AG04449 (cell line): ENCODE data around the gene NAT8.
"Not testable (repeated sequence)": the region's sequence is repeated elsewhere in the genome, so short reads cannot be mapped to it uniquely, and the experiment has no call there.

Experiments
- CTCF ChIA-PET: fragments of 350-600 bp; formaldehyde crosslinking; extraction: SDS; loops from one replicate; lab custom pipeline; 2021; ENCODE audit warnings: antibody characterized with exemption; lab: Yijun Ruan, JAX
- POLR2A ChIA-PET: fragments of 400-600, 350-600 bp; formaldehyde crosslinking; extraction: SDS; loops from one replicate; lab custom pipeline; 2020; ENCODE audit warnings: antibody characterized with exemption, inconsistent platforms; lab: Yijun Ruan, JAX
- DNase-seq: peaks from one replicate; pipeline ENCODE4 v3.0.0-alpha.2; 2010; ENCODE audit warnings: low read depth, low spot score
- H3K4me3 ChIP-seq: 2 replicates; pipeline ENCODE4 v1.5.1; 2011; ENCODE audit warnings: low read depth, mild to moderate bottlenecking, control low read depth, low read length
- TF ChIP-seq, protein P1 (sequence below): IDR thresholded peaks from one replicate; pipeline ENCODE4 v1.5.1; 2011; ENCODE audit warnings: mild to moderate bottlenecking, moderate library complexity, low read length, control low read depth, inconsistent platforms; ENCODE audit not compliant: insufficient read depth; ENCODE audit errors: missing control alignments

The NAT8 gene, protein sequence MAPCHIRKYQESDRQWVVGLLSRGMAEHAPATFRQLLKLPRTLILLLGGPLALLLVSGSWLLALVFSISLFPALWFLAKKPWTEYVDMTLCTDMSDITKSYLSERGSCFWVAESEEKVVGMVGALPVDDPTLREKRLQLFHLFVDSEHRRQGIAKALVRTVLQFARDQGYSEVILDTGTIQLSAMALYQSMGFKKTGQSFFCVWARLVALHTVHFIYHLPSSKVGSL

DNA sequence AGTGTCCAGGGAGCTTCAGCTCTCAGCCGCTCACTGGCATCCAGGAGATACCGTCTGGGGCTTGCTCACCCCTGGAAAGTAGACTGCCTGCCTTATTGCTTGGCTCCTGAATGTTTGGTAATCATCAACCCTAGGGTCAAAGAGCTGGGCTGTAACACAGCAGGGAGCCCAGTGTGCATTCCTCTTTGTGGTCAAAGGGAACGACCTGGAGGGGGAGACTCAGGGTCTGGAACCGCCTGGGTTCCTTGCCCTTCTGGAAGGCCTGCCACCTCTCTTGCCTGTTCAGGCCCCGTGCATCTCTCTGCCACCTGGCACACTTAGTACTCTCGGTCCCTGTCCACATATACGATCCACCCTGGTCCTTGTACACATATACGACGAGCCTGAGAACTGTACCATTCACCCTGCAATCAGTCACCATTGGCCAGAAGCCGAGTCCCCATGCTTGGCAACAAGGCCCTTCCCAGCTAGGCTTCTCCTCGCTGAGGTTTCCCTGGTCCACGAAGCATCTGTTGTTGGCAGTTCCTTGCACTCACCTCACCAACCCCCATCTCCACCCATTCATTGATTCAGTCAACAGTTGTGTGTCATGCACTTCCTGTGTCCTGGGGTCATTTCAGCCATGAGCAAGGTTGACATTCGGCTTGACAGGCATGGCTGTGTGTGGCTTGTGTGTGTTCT is at the start of gene NAT8:
Gene NAT8, minus strand, starts transcription at position 85 of the 681 bp plus-strand sequence. CDS start 794 bp downstream, outside the sequence.
- no peak within 1 kb of the TSS for H3K4me3 ChIP-seq
- no peak for DNase-seq
- CTCF ChIA-PET, result no interaction called here
- POLR2A ChIA-PET, result no interaction called here
- TF ChIP-seq, protein P1, sequence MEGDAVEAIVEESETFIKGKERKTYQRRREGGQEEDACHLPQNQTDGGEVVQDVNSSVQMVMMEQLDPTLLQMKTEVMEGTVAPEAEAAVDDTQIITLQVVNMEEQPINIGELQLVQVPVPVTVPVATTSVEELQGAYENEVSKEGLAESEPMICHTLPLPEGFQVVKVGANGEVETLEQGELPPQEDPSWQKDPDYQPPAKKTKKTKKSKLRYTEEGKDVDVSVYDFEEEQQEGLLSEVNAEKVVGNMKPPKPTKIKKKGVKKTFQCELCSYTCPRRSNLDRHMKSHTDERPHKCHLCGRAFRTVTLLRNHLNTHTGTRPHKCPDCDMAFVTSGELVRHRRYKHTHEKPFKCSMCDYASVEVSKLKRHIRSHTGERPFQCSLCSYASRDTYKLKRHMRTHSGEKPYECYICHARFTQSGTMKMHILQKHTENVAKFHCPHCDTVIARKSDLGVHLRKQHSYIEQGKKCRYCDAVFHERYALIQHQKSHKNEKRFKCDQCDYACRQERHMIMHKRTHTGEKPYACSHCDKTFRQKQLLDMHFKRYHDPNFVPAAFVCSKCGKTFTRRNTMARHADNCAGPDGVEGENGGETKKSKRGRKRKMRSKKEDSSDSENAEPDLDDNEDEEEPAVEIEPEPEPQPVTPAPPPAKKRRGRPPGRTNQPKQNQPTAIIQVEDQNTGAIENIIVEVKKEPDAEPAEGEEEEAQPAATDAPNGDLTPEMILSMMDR, result no peak

DNA sequence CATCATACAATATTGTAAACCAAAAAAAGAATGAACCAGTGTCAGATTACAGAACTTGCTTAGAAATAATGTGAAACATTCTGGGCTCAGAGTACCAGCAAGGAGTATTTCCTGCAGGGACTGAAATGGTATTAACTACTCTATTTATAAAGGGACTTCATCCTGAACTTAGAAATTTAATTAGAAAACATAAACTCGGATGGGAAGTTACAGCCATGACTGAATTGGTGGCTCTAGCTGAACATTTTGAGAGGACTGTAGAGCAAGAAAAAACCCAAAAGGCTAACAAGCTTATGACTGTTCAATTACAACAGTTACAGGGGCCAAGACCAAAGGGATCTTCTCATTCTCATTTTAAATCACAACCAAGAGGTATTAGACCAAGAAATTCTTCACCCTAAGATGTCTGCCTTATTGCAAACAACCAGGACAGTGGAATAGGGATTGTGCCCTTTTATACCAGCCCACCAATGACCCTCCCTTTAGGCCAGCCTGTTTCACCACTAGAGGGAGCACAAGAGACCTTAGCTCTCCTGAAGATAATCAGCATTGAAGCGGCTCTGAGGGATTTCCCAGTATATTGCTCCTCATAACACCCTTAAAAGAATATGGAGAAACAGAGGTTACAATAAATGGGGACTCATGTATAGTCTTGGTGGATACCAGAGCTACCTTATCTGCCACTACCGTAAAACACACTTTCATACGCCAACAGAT is 48.3 kb upstream of the NAT8 start:
- H3K4me3 ChIP-seq, POLR2A ChIA-PET, DNase-seq: not testable (repeated sequence)
- CTCF ChIA-PET, result interaction anchor here (1.8 to 2.1 kb wide), 2 partner anchors 9 kb away, joined by 4 to 6 read pairs; no protein-coding TSS in a partner anchor
- TF ChIP-seq, protein P1, result peak; percentile 41

DNA sequence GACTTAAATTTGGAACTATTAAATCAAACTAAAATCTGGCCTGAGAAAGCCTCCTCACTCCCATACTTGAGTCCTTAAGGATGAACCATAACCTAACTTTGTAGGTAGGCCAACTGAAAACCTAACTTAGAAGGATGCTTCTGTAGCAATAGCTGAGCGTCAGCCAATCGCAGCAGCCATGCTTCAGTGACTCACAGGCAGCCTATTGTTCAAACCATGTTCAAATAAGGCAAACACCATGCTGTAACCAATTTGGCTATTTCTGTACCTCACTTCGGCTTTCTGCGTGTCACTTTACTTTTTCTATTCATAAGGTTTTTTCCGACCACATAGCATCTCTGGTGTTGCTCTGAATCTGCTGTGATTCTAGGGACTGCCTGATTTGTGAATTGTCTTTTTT is 46.3 kb upstream of the NAT8 start:
- CTCF ChIA-PET, POLR2A ChIA-PET, H3K4me3 ChIP-seq, DNase-seq: not testable (repeated sequence)

DNA sequence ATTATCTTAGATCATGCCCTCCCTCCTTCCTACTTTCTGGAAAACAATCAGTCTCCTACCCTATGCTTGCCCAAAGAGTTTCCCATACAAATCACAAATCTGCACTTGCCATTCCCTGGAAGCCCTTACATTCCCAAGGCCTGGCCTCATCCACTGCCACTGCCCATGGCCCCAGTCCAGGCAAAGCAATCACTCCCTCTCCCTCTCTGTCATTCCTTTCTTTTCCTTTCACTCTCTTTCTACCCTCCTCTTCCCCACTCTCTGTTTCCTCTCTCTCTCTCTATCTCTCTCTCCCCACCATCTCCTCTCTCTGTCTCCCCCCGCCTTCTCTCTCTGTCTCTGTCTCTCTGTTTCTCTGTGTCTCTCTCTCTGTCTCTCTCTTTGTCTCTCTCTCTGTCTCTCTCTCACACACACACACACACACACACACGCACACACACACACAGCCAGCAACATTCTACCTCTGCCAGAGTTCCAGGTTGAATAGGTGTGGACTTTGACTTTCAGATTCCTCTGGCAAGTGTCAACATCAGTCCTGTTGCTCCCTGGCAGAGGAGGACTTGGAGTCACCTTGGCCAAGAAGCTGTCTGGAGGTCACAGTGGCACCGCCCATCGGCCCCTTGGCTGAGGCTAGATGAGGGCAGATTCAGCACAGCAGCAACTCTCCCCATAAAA is 43.7 kb upstream of the NAT8 start:
- POLR2A ChIA-PET, result no interaction called here
- TF ChIP-seq, protein P1, result no peak
- H3K4me3 ChIP-seq, result no peak overlapping the region
- no peak for DNase-seq
- CTCF ChIA-PET, result no interaction called here

DNA sequence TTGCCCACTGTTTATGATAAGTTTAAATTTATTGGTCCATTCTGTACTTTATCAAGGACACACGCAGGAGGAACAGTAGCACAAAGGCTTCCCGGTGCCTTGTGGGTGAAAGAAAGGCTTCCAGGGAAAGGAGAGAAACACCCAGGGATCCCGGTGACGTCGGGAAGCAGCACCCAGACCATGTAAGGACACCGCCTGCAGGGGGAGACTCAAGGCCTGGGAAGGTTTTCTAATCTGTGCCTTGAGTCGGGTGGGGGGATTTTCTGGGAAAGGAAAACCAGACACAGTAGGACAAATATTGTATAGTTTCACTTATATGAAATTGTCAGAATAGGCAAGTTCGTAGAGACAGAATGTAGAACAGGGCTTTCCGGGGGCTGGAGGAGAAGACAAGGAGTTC is 42.7 kb upstream of the NAT8 start:
- POLR2A ChIA-PET, DNase-seq, H3K4me3 ChIP-seq, CTCF ChIA-PET: not testable (repeated sequence)

DNA sequence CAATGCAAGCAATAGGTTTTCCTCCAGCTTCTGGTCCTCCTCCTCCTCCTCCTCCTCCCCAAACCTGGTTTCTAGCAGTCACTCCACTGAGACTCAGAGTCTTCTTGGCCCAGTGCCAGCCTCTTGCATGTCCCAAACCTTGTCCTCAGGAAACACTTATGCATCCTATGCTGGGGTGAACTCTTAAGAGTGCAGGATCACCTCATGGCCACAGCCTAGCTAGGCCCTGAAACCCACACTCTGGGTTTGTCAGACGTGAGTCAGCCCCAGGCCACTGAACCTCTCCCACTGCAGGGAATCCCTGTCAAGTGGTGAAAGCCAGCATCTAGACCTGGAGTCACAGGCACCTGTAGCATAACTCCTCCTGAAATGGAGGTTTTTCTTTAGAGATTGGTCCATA is 42.1 kb upstream of the NAT8 start:
- POLR2A ChIA-PET, DNase-seq, H3K4me3 ChIP-seq, CTCF ChIA-PET: not testable (repeated sequence)

DNA sequence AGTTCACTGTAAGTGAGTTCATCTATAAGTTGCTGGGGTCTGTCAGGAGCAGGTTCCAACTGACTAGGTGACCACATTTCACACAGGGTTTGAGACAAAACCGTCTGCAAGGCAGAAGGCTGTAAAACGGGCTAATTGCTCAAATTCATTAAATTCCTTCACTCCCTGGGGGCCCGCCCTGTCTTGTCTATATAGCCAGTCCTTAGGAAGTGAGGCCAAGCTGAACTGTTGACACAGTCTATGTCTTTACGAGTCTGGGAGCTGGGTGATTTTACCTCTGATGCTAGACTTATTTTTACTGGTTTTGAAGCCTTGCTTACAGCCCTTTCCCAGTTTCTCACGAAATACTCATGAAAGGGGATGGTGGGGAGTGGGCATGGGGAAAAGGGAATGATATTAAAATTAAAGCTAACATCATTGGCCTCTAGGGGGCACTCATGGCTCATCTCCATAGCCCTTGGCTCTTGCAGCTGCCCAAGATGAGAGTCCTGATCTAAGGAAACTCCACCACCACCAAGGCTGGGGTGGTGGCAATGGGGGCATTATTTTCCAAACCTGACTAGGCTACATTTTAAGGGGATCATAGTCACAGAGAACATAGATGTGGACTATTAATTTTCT is 37.8 kb upstream of the NAT8 start:
- POLR2A ChIA-PET, H3K4me3 ChIP-seq, DNase-seq: not testable (repeated sequence)
- TF ChIP-seq, protein P1, result peak; percentile 34
- CTCF ChIA-PET, result interaction anchor here (0.7 to 2.3 kb wide), 4 partner anchors 13 to 87 kb away, joined by 3 to 8 read pairs (median 4); no protein-coding TSS in a partner anchor

DNA sequence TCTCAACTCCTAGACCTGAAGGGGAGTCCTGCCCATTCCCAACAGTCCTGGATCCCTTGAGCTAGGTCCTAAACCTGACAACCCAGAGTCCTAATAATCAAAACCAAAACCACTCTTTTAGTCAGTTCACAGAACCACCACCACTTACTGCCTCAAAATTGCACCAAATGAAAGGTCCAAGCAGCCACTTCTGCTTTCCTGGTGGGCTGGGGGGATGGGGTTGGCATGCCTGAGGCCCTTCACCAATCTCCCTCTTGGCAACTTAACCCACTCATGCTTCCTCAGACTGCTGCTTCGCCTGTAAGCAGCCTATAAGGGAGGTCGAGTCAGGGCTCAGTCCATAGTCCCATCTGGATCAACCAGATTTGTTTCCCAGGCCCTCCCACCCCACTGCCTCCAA is 37.0 kb upstream of the NAT8 start:
- POLR2A ChIA-PET, result not testable (repeated sequence)

DNA sequence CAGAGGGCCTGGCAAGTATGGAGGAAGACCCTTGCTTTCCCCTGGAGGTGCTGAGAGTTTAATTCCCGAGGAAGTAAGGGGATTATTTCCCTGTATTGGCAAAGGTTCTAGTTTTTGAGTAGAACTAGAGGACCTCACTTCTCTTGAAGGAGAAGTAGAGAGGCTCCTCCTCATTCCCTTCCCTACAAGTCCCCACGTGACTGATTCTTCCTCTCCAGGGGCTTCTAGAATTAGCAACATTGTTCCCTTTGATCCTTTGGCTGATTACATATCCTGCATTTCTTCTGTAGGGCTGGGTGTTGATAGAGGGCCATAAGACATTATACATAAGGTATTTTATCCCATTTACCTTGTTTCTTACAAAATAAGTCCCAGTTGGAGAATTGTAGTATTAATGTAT is 35.8 kb upstream of the NAT8 start:
- H3K4me3 ChIP-seq, DNase-seq, POLR2A ChIA-PET: not testable (repeated sequence)
- CTCF ChIA-PET, result interaction anchor here (1.6 kb wide), 1 partner anchor 657 kb away, joined by 3 read pairs; no protein-coding TSS in a partner anchor

More for the DNA sequence above, 37.0 kb upstream of the NAT8 start:
- CTCF ChIA-PET, result interaction anchor here (1.5 to 2.3 kb wide), 3 partner anchors 14 to 656 kb away, joined by 3 to 8 read pairs (median 4); no protein-coding TSS in a partner anchor
- not testable (repeated sequence) for DNase-seq, H3K4me3 ChIP-seq

DNA sequence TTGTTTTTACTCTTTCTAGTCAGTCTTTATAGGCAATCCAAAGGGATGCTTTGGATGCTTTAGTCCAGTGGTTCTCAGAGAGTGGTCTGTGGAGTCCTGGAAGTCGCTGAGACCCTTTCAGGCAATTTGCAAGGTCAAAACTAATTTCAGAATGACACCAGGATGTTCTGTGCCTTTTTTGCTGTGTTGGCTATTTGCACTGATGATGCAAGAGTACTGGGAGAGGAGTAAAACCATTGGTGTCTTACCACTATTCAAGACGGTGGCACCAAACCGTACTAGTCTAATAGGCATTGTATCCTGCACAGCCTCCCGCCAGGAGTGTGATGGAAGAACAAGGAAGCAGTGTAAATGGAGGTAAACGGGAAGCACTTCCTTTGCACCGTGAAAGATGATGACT is 34.0 kb upstream of the NAT8 start:
- CTCF ChIA-PET, result not testable (repeated sequence)

DNA sequence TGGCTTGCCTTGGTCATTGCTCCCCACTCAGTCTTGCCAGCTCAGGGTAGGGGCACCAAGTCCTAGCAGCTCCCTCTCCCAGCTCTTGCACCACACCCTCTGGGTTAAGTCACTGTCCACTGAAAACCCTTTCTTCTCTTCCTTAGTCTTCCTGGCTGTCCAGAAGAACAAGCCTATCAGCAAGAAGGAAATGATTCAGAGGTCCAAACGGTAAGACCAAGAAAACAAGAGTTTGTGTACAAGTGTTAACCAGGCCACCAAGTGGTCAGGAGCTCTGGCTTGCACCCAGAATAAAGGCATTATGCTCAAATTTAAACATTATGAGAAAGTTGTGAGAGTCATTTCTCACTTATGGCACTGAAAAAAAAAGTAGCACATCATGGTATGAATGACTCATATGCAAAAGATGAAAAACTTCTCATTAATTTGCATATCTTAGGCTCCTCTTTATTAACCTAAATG is 32.5 kb upstream of the NAT8 start:
- POLR2A ChIA-PET, H3K4me3 ChIP-seq, CTCF ChIA-PET, DNase-seq: not testable (repeated sequence)

More for the DNA sequence above, 34.0 kb upstream of the NAT8 start:
- H3K4me3 ChIP-seq, POLR2A ChIA-PET, DNase-seq: not testable (repeated sequence)
